Thyroid gland (tissue), 4 donors: Measurements from ENCODE around the gene TP63.

ENCODE experiments used
- CTCF ChIP-seq, 6 experiments: fragments of 200-600 bp in 3 of 6; fragments of 450-650 bp in 3 of 6; sonication (generic) in 3 of 6; IDR thresholded peaks; one replicate each; pipeline ENCODE4 v1.5.1; 2016 to 2019; ENCODE audit warnings: antibody characterized with exemption in 6 of 6, mild to moderate bottlenecking in 2 of 6, inconsistent platforms in 1 of 6, moderate library complexity in 1 of 6
- POLR2A ChIP-seq, 2 donors: fragments of 450-650 bp; IDR thresholded peaks; one replicate each; pipeline ENCODE4 v1.6.1; 2017; ENCODE audit warnings: antibody characterized with exemption in 2 of 2, mild to moderate bottlenecking in 2 of 2, moderate library complexity in 1 of 2

DNA sequence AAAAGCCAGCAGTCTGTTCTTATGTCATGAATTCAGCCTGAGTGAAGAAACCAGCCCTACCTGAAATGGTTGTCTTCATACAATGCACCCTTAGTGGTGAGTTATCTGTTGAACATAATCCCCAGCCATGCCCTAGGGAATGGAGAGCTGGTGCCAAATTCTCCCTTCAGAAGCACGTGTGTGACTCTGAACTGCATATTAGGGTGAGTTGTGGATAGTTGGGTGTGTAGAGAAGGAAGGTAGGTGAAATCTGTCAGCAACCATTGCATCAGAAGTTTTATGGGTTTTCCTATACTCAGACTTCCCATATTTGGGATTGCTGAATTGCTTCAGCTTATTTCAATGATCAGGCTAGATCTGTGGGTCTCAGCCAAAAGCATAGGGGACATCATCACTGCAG, 46.5 kb upstream of the TP63 start:
- TF ChIP-seq CTCF (IDR thresholded peaks at IDR 0.05) = no peak
- no peak for TF ChIP-seq POLR2A (IDR thresholded peaks at IDR 0.05)
